ENCODE measurements around the gene REN. TPM values are rescaled to one million over a fixed set of nuclear protein-coding genes. Genes with fewer than 3 reads are reported as not detected.

REN gene
- total and polyA plus RNA-seq, 3 donors from 2014 or later = 2.2 TPM; not detected in 2

- 54 to 55% methylated on average over 5 of the region's 5 CpGs for WGBS, 2 donors
- no peaks in the 10 kb centered on the region for H3K27me3 ChIP-seq
- TF ChIP-seq POLR2A (IDR thresholded peaks at IDR 0.05) (no peak), CTCF (IDR thresholded peaks at IDR 0.05) (peak; percentile 92 to 97 (median 97))
- intact Hi-C loops (cut with DNase I; ENCODE audit: low total_unique reads) = loop anchor here (5.0 to 10.0 kb wide), 2 partner anchors 53 to 255 kb away; partner anchors contain the start of gene SOX13
- no peaks in the 10 kb centered on the region for H3K9me3 ChIP-seq
- no peak overlapping the region for H3K4me3 ChIP-seq
- no peaks in the 10 kb centered on the region for H3K36me3 ChIP-seq (ENCODE audit: low read depth, missing control alignments)
- peaks cover 54% of the 10 kb centered on the region for H3K4me1 ChIP-seq
- peak; percentile 77 for DNase-seq
- H3K27ac ChIP-seq = peak overlapping the region; percentile 59 to 71
These were observed 38.4 kb downstream of the REN start for GRCh38 chr1:204127597-204128242.

- no peaks in the 10 kb centered on the region for H3K27me3 ChIP-seq
- 39 to 61% methylated on average over 7 of the region's 7 CpGs for WGBS, 2 donors
These were observed 39.2 kb downstream of the REN start for GRCh38 chr1:204126956-204127355.

GRCh38 chr1:204126386-204126785 lies 39.8 kb downstream of the REN start:
- WGBS, 2 donors = 43 to 58% methylated on average over 8 of the region's 8 CpGs
- Histone ChIP-seq H3K27ac (peak overlapping the region in 1 of 2 donors; percentile 71), H3K36me3 (ENCODE audit: low read depth, missing control alignments) (no peaks in the 10 kb centered on the region)

More at GRCh38 chr1:204126956-204127355, 39.2 kb downstream of the REN start:
- Histone ChIP-seq H3K4me3 (no peak overlapping the region), H3K9me3 (no peaks in the 10 kb centered on the region), H3K36me3 (ENCODE audit: low read depth, missing control alignments) (no peaks in the 10 kb centered on the region), H3K27ac (peak overlapping the region; percentile 59 to 71), H3K4me1 (peaks cover 54% of the 10 kb centered on the region)
- no peak for TF ChIP-seq CTCF (IDR thresholded peaks at IDR 0.05)
- no peak for TF ChIP-seq POLR2A (IDR thresholded peaks at IDR 0.05)
- DNase-seq = no peak
- intact Hi-C loops (cut with DNase I; ENCODE audit: low total_unique reads) = loop anchor here (5.0 to 10.0 kb wide), 2 partner anchors 52 to 255 kb away; partner anchors contain the start of gene SOX13

GRCh38 chr1:204125759-204126351 lies 40.3 kb downstream of the REN start:
- H3K9me3 ChIP-seq = no peaks in the 10 kb centered on the region
- H3K27me3 ChIP-seq = no peaks in the 10 kb centered on the region
- 83 to 87% methylated on average over 17 of the region's 18 CpGs for WGBS, 2 donors
- H3K36me3 ChIP-seq (ENCODE audit: low read depth, missing control alignments) = no peaks in the 10 kb centered on the region
- intact Hi-C loops (cut with DNase I; ENCODE audit: low total_unique reads) = loop anchor here (5.0 to 10.0 kb wide), 2 partner anchors 51 to 254 kb away; partner anchors contain the start of gene SOX13
- TF ChIP-seq POLR2A (IDR thresholded peaks at IDR 0.05) (no peak), CTCF (IDR thresholded peaks at IDR 0.05) (no peak)
- no peak for DNase-seq
- peaks cover 43% of the 10 kb centered on the region for H3K4me1 ChIP-seq
- no peak overlapping the region for H3K27ac ChIP-seq
- no peak overlapping the region for H3K4me3 ChIP-seq

More at GRCh38 chr1:204126386-204126785, 39.8 kb downstream of the REN start:
- no peaks in the 10 kb centered on the region for H3K27me3 ChIP-seq
- no peaks in the 10 kb centered on the region for H3K9me3 ChIP-seq
- no peak for DNase-seq
- intact Hi-C loops (cut with DNase I; ENCODE audit: low total_unique reads) = loop anchor here (5.0 to 10.0 kb wide), 2 partner anchors 52 to 254 kb away; partner anchors contain the start of gene SOX13
- TF ChIP-seq CTCF (IDR thresholded peaks at IDR 0.05) = no peak
- TF ChIP-seq POLR2A (IDR thresholded peaks at IDR 0.05) = no peak
- no peak overlapping the region for H3K4me3 ChIP-seq
- peaks cover 48% of the 10 kb centered on the region for H3K4me1 ChIP-seq

Data from testis (tissue), 3 donors.